Hematopoietic multipotent progenitor cell treated with erythropoietin and hydrocortisone succinate and interleukin-3 and kit ligand, for 15 days (in vitro differentiated cells): ENCODE measurements around the gene EFTUD2.
A peak's percentile ranks its signal among the peaks of the same experiment; 100 is the strongest.

ENCODE experiments used
- DNase-seq: peaks from one replicate; pipeline ENCODE4 v3.0.0-alpha.2; 2015; ENCODE audit warnings: low spot score

EFTUD2 gene

DNA sequence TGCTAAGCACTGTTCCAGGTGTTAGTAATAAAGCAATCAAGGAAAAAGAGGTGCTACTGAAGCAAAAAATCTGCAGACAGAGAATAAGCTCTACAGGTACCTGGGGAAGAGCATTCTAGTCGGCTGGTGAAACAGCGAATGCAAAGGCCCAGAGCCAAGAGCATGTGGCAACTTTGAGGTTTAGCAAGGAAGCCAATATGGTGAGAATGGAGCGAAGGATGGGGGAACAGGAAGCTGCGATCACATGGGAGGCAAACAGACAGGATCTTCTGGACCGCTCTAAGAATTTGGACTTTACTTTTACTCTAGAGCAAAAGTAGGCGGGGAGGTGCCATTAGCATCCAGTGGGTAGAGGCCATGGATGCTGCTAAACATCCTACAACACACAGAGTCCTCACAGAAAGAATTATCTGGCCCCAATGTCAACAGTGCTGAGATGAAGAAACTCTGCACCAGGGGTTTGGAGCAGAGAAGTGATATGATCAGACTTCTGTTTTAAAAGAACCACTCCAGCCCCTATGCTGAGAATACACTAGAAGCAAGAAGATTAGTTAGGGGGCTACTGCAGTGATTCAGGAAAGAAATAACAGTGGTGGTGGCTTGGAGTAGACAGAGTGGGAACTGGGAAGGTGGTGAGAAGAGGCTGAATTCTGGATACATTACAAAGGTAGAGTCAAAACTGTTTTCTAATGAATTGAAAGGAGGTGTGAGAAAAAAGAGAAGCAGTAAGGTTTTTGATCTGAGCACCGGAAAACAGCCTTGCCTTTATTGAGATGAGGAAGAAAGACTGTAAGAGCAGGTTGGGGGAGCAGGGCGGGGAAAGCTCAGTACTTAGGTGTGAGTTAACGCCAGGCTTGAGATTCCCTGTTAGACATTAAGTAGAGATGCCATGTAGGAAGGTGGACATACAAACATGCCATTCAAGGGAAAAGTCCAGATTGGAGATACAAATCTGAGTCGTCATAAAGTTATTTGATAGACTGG, 11.0 kb downstream of the EFTUD2 start:
- no peak for DNase-seq

DNA sequence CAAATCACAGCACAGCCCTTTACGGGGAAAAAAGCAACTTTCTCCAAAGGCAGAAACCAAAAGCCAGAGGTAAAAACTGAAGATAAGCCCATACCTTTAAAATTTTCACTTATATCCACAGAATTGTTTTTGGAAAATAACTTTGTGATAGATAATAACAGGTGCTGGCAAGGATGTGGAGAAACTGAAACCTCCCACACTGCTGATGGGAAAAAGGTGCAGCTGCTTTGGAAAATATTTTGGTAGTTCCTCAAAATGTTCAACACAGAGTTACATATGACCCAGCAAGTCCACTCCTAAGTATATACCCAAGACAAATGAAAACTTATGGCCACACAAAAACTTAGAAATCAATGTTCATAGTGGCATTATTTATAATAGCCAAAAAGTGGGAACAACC, 12.2 kb downstream of the EFTUD2 start:
- DNase-seq: no peak

DNA sequence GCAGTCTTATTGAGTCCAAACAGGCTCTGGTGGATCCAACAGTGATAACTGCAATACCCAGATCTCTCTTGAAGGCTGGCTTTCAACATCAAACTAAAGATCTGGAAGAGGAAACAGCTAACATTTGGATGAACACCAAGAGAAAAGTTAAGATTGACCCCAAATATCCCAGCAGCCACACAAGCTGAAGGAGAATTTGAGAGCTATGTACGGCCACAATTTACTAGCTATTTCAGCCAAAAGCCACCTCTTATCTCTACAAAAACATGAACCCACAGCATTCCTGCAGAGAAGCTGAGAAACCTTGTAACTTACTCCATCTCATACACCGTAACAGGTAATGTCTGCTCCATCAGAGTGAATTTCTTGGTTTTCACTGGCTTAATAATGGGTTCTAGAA, 14.3 kb downstream of the EFTUD2 start:
- no peak for DNase-seq

DNA sequence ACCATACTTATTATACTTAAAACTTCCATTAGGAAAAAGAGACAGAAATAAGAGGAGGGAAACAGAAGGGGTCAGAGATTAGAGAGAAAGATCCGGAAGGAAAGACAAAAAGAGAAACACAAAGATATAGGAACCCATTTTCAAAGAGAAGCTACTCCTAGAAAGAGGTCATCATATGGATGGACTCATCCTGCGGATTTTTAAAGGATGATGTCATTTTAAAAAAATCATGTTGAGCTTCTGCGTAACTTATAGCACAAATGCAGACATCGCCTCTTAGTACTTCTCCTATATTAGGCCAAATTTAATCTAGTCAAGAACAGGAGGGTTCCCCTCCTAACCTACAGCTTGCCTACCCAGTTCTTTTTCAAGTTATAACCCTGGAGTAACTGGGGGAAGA, 18.1 kb downstream of the EFTUD2 start:
- DNase-seq: no peak

DNA sequence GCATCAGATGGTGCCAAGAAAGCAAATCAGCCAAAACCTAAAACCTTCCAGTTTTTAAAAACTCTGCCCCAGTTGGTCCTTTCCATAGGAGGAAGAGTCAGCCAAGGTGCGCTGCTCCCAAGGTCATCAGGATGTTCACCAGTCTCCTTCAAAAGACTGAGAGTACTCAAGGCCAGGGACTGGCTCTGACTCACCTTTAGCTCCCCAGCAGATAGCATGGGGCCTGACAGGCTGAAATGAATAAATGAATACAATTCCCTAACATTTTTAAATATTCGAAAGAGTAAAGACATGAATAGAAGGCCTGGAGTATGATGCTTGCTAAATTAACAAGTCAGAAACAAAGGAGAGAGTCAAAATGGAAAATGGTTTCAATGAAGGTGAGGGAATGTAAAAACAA, 19.2 kb downstream of the EFTUD2 start:
- no peak for DNase-seq

DNA sequence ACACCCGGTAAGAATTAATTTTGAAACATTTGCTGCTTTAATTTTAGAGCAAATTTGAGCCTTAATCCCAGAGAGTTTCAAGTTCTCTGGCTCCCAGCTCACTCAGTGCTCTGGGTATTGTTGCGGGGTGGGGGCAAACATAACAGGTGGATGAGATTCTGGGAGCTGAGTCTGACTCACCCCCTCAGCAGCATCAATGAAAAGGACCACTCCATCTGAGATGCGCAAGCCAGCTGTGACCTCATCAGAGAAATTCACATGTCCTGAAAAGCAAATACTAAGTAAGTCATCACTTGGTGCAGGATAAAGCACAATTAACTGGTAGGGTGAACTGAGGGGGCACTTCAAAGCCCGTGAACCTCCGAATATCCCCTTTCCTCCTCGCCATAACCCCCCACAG, 19.9 kb downstream of the EFTUD2 start:
- no peak for DNase-seq

DNA sequence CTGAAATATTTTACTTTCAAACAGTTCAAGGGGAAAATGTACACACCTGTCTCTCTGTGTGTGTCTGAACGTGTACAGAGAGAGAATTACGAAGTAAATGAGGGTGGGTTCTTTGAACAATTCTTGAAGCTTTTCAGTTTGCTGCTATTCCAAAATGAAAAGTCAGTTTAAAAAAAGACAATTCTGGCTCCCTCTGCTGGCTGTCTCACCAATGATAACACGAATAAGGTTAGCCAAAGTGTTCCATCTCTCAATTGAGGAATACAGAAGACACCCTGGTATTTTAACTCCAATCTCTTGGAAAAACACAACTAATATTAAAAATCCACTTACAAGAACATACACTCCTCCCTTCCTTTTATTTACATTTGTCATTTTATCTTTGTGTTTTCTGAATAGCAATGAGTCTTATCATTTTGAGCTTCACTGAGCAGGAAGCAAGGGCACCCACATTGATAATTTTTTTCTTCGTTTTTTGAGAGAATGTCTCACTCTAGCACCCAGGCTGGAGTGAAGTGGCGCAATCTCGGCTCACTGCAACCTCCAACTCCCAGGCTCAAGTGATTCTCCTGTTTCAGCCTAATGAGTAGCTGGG, 20.5 kb downstream of the EFTUD2 start:
- DNase-seq: peak; percentile 39

DNA sequence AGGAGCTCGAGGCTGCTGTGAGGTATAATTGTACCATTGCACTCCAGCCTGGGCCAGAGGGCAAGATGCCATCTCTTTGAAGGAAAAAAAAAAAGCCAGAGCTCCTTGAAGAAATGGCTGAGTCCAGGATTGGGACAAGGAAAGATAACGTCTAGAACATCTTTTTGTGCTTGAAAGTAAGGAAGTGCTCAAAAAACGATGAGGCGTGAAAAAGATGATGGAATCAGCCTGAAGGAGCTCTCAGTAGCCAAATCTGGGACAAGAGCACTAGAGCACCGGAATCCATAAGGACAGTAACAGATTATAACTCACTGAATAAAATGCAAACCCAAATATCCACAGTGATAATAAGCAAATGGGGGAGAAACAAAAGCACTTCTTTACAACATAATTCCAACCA, 22.1 kb downstream of the EFTUD2 start:
- no peak for DNase-seq

DNA sequence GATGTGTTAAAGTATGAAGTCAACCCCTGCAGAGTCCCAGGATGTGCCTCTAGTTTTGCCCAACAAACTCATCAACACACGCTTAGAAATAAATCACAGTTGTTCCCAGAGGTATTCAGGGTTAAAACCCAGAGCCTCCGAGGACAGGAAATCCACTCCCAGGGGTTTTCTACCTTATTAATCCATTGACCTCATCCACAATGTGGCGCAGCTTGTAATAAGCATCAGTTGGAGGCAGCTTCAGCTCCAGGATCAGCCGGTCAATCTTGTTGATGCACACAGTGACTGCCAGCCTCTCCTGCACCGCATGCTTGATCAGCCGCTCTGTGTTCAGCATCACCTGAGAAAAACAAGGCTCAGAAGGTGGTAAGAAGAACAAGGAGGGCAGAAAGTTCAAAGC, 23.5 kb downstream of the EFTUD2 start:
- DNase-seq: no peak

DNA sequence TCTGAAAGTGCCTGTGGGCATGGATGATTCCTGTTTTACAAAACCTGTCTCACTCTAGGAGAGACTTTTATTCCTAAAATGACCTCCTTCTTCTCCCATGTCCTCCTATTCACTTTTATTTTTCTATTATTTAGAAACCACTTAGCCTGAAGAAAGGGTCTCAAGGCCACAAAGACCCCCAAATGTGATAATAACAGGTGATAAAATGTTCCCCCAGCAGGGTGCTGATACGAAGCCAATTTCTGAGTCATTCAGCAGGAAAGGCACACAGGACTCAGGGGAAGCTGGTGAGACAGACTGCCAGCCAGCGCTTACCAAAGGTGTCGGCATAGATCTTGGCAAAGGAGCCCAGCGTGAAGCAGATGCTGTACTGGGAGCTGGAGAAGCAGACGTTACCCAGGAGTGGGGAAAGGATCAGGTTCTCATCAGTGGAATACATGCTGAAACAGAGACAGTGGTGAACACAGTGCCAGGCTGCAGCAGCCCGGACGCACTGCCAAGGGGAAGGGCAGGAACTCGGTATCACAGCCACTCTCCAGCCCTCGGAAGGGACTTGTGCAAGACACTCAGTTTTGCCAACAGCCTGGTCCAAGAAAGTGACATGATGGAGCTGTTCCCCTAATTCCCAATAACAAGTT, 27.0 kb downstream of the EFTUD2 start:
- no peak for DNase-seq

DNA sequence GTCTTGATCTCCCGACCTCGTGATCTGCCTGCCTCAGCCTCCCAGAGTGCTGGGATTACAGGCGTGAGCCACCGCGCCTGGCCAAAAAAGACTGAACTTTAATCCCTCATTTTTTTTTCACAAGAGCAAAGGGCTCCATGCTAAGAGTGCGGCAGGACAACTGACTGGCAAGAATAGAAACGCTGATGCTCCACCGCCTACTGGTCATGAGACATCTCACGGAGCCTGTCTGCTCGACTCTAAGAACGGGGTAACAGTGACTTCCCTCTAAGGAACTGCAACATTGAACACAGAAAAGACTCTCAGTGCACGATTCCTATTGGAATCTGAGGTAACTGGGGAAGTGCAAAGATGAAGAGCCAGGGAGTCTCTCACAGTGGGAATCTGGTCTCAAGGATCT, 27.7 kb downstream of the EFTUD2 start:
- DNase-seq: no peak

DNA sequence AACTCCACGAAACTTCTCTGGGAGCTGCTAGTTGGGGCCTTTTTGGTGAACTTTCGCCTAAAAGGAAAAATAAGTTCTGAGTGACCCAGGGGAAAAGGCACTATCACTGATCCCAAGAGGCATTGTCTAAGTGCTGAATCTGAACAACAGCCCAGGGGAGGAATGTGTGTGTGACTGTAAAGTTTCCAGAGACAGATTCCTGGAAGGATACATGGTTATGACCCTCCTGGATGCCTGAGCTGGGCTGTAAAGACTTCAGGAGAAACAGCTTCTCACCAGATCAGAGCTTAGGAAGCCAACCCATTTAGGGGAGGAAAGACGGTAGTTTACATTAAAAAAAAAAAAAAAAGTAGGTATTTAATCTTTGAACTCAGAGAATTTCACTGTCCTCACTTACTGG, 31.4 kb downstream of the EFTUD2 start:
- no peak for DNase-seq

DNA sequence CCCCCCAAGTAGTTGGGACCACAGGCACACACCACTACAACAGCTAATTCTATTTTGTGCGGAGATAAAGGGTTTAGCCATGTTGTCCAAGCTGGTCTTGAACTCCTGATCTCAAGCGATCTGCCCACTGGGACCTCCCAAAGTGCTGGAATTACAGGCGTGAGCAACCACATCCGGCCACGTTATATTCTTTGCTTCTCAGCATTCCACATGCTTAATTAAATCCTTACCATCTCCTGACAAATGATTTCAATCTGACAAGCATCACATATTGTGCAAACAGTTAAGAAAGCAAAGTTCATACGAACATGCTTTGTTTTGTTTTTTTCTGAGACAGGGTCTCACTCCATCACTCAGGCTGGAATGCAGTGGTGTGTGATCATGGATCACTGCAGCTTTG, 33.3 kb downstream of the EFTUD2 start:
- no peak for DNase-seq

DNA sequence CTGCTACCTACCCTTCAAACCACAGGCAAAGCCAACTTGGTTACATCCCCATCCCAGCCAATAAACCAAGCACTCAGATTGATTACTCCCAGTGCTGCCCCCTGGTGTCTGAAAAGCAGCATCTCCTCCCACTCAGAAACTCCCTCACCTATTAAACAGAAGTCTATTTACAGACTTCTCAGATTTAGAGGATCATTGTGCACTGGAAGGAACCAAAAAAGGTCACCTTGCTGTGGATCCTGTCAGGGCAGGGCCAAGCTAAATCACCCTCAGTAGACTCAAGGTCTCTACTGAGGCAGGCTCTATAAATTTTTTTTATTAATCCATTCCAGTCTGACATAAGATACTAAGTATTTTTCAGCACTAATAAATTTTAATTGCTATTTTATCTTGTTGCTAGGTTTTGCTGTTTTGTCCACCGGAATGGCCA, 34.0 kb downstream of the EFTUD2 start:
- DNase-seq: peak; percentile 74

DNA sequence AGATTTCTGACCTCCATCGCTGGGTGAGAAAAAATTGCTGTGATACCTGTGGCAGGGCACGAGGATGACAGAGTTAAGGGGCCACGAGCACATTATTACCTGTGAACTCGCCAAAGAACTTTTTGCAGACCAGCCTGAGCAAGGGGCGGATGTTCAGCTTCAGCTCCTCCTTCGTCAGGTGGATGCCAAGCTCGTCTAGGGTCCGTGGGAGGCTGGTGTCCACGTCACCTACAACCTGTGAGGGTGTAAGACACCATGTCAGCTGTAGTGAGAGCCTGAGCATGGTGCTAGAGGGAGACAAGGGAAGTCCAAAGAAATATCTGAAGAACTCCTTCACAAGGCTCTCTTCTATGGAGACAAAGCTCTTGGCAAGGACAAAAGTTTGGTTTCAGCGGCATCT, 34.4 kb downstream of the EFTUD2 start:
- DNase-seq: no peak

DNA sequence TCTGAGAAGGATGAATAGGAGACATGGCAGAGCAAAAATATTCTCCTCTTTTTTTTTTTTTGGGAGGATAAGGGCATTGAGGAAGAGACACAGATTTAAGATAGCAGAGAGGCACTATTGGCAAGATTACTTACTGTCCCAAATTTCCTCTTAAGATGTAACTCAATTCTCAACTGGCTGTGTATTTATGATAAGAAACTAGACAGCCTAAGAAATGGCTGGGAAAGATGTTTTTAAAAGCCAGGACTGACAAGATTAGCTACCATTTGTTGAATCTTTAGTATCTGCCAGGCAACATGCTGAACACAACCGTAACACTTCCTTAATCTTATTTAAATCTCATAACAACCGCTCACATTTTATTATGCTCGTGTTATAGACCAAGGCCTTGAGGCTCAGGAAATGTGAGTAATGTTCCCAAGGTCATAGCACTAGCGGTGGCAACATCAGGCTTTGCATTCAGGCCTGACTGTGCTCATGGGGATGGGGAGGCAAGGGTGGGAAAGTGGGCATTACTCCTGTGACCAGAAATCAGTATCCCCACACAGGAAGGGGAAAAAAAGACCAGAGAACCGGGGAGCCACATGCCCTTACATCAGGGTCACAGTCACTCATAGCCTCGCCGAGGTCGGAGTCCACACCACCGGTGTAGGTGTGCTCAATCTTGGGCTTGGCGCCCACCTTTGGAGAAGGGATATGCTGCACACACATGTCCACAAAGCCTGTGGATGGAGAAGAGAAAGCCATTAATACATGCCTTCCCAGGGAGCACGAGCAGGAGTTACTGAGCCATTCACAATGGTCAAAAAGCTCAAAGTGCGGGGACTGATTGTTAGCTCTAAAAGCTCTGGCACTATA, 36.0 kb downstream of the EFTUD2 start:
- no peak for DNase-seq

DNA sequence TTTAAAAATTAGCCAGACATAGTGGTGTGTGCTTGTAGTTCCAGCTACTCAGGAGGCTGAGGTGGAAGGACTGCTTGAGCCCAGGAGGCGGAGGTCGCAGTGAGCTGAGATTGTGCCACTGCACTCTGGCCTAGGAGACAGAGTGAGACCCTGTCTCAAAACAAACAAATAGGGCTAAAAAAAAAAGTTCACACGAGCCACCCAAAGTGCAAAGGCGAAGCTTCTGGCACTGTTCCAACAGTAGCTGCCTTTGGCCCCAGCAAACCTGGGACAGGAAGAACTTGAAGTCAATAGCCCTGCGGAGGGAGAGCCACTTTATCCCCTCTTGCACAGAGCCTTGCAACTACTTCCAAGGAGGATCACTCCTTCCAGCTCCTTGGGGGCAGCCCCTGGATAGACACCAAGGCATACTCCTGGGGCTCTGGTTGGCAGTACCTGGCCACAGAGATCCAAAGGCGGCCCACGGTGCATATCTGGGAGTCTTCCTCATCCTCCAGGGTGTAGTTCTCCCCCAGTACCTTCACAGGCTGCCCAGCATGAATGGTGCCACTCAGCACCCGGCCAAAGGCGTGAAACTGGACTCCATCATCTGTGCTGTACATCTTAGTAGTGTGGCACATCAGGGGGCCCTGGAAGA, 36.8 kb downstream of the EFTUD2 start:
- no peak for DNase-seq

DNA sequence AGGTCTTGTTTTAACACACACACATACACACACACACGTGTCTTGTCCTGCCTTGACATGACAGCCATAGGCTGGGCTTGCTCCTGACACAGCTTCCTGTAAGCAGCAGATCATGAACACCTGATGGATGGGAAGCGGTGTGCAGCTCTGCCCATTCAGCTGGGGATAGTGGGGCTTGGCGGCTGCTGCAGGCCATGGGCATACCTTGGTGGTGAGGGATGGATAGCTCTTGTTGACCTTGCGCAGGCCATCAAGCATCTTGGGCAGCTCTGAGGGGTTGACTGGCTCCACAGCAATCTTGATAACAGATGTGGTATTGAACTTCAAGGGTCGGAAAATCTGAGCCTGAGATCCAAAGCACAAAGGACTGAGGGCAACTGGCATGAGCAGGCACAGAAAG, 39.5 kb downstream of the EFTUD2 start:
- no peak for DNase-seq

DNA sequence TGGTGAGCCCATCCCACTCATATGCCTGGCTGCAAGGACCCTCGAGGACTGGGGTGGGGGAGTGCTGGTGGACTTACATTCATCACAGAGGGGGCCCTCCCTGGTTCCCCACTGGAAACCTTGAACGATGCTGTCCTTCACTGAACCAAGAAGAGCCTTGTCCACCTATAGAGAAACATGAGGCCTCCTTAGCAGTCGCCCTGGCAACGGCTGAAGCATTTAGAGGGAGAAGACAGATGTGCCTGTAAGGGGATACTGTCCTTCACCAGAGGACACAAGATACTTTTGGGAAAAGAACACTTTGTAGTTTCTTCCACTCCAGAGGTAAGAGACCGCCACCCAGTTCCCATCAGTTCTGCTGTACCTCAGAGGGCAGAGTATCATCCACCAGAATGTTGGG, 45.1 kb downstream of the EFTUD2 start:
- no peak for DNase-seq

DNA sequence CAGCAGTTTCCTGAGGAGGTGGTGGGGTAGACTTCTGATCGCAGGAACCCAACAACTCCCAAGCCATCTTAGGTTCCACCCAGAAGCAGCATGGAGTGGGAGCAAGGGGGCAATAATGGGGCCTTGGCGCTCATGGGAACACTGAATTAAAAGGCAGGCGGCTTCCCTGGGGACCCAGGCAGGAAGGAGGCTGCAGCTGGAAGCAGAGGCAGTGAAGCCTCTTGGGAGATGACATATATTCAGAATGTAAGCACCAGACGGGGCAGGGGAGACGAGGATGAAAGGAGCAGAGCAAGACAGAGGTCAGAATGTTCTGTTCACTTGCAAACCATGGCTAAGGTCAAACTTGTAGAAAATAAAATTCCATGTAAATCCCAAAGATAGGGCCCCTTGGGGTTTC, 48.6 kb downstream of the EFTUD2 start:
- no peak for DNase-seq

DNA sequence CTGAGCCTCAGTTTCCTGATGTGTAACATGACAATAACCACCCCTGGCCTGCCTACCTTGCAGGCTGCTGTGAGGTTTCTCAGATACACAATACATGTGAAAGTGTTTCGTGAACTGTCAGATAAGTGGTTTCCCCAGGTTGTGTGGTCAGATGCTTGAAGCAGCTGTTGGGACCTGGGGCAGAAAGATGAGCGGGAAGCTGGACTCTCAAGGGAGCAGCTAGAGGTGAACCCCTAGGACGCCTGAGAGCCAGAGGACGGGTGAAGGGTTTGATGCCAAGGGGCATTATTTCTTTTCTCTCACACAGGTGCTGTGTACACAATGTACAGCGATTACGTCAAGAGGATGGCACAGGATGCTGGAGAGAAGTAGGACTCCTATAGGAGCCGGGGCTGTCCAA, 49.2 kb downstream of the EFTUD2 start:
- no peak for DNase-seq
